Hematopoietic multipotent progenitor cell treated with erythropoietin and hydrocortisone succinate and interleukin-3 and kit ligand, for 15 days (in vitro differentiated cells): Measurements from ENCODE around the gene FBXO41.

Experiments
- DNase-seq: peaks from one replicate; pipeline ENCODE4 v3.0.0-alpha.2; 2015; ENCODE audit warnings: low spot score

Gene FBXO41, protein sequence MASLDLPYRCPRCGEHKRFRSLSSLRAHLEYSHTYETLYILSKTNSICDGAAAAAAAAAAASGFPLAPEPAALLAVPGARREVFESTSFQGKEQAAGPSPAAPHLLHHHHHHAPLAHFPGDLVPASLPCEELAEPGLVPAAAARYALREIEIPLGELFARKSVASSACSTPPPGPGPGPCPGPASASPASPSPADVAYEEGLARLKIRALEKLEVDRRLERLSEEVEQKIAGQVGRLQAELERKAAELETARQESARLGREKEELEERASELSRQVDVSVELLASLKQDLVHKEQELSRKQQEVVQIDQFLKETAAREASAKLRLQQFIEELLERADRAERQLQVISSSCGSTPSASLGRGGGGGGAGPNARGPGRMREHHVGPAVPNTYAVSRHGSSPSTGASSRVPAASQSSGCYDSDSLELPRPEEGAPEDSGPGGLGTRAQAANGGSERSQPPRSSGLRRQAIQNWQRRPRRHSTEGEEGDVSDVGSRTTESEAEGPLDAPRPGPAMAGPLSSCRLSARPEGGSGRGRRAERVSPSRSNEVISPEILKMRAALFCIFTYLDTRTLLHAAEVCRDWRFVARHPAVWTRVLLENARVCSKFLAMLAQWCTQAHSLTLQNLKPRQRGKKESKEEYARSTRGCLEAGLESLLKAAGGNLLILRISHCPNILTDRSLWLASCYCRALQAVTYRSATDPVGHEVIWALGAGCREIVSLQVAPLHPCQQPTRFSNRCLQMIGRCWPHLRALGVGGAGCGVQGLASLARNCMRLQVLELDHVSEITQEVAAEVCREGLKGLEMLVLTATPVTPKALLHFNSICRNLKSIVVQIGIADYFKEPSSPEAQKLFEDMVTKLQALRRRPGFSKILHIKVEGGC

DNA sequence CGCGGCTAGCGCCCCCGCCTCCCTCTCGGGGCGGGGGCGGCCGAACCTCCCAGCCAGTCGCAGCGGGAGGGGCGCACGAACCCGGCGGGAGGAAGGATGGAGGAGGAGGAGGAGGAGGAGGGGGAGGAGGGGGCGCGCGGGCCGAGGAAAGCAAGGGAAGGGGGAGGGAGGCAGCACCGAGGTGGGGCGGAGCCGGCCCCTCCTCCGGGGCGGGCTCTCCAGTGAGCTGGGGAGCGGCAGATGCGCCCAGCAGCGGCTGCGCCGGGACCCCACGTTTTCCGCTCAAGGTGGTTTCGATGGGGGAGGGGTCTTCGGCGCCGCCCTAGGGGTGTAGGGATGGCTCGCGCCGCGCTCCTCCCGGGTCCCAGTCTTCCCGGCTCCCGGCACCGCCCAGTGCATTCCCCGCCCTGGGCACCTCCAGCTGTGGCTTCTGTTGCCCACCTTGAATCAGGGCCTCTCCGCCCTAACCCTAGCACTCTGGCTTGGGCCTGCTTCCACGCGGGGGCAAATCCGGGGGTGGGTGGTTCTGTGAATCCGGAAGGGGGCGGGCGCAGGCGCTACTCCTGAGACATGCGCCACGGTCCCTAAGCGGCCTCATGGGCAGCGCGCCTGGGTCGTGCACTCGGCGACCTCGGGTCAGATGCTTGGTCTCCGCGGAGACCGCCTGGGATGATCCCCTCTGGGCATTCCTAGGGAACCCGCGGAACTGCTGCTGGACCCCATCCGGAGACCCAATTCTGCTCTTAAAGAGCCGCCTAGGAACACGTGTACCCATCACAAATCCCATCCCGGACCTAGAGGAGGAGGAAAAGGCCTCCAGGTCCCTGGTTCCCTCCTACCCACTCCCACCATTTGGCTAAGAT is at the start of gene FBXO41:
TSS of gene FBXO41 (minus strand) at position 183 of the 863 bp plus-strand sequence. CDS start 14,848 bp downstream, outside the sequence.
- DNase-seq, result no peak

DNA sequence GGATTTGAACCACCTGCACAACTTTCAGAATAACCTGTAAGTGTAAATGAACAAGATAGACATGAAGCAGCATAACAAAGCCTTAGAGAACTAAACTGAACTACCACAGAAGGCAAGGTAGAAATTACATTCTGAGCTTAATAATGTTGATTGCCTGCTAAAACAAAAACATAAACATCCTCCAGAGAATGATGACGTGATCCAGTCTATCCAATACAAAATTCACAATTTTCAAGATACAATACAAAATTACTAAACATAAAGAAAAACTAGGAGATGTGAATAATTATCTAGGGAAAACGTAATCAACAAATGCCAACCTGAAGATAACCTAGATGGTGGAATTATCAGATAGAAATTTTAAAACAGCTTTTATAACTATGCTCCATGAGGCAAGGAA is 49.8 kb upstream of the FBXO41 start:
- no peak for DNase-seq

DNA sequence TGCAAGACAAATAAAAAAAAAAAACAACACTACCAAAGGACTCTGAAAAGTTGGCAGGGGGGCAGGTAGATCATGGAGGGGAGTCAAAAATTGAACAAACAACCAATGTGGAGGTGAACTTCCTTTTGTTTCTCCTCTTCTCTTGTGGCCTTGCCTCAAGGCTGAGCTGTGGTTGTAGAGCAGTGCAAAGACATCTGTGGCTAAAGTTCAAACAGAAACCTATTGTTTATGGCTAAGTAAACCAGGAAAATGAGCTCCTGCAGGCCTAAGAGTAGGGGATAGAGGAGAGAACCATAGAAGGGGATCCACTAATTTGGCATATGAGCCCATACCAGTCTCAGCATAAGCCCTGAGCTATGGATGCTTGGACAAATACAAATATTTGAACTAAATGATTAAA is 49.3 kb upstream of the FBXO41 start:
- no peak for DNase-seq

DNA sequence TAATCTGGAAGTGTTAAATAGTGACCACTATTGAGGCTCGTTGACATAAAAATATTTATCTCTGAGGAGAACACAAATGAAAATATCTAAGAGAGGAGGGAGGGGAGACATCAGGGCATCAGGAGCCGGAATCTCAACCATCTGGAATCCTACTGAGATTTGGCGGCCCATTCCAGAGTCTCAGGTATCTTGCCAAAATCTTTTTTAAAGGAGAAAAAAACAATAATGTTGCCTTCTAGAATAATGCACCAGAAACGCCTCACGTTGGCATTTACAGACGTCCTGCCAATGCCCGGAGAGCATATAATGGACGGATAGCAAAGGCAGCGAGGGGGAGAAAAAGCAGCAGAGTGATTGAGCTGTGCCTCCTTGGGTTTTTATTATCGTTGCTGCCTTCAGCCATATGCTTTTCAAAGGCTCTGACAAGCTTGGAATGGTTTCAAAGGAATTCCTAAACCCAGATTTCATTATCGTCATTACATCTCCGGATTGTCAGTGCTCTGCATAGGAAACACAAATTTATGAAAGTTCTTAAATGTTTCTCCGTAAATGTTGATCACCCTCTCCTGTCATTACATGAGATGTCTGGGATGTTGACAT is 39.9 kb upstream of the FBXO41 start:
- no peak for DNase-seq

DNA sequence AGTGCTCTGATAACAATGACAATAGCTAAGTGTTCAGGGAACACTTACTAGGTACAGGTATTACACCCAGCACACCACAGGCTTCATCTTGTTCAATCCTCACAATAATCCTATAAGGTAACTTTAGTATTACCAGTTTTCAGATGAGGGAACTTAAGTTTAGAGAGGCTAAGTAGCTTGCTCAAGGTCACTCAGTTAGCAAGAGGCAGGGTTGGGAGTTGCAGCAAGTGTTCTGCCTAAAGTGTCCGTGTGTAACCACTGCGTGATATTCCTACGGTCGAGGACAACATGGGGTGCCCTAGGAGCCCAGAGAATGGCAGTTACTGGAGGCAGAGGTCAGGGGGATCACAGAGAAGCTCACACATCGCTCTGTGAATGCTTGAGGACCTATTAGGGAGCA is 39.3 kb upstream of the FBXO41 start:
- DNase-seq, result no peak

DNA sequence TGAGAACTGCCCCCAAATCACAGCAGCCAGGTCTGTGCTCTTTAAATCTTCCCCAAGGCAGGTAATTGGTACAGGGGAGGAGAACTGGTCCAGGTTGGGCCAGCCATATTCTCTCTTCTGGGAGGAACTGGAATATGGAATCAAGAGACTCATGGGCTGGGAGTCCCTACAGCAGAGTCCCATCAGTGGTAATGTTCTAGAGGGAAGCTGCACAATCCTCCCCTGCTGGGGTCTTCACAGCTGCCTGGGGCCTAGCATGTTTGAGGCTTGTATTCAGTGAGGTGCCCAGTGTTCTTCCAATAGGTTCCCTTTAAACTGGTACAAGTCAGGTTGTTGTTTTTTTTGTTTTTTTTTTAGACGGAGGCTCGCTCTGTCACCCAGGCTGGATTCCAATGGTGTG is 30.2 kb upstream of the FBXO41 start:
- DNase-seq, result no peak

DNA sequence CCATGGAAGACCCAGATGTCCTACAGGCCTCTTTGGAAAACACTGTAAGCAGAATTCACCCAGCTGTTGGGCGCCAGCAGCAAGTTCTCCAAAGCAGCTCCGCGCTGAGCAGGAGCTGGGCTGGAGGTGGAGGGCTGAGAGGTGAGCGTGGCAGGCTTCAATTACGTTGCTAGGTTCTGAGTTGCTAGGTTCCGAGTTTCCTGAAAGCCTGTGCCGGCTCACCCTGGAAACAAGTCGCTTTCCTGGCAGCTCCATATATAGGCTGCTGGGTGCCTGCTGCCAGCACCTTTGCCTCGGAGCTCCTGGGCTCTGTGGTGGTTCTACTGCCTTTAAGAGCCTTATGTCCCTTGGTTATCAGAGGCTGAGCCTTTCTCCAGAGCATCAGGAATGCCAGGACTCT is 23.4 kb upstream of the FBXO41 start:
- no peak for DNase-seq

DNA sequence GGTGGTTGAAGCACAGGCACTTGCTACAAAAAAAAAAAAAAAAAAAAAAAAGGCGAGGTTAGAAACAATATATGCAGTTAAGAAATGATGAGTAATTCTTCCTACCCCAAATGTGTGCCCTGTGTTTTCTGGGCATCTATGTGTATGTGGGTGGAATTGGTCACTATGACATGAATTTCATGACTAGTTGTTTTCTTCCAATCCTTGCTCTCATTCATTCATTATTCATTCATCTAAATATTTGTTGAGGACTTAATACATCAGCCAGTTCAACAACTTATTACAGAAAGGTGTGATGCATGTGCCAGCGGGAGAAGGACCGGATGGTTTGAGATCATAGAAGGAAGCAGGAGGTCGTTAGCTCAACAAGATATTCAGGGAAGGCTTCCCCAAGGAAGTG is 17.4 kb upstream of the FBXO41 start:
- no peak for DNase-seq

DNA sequence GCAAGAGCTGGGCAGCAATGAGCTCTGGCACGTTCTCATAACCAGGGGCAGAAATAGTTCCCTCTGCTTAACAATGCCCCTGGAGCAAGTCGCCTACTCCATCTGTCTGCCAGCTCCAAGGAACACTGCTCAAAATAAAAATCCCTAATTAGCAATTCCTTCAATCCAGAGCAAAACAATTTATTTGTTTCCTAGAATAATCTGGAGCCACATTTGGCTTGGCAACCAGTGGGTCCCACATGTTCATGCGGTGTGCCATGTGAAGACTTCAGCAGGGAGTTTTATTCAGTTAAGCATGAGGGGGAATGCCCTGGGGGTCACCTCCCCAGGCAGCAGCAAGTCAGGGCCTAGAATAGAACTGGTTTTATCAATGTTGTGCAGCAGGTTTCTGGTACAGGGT is 16.6 kb upstream of the FBXO41 start:
- DNase-seq, result no peak

DNA sequence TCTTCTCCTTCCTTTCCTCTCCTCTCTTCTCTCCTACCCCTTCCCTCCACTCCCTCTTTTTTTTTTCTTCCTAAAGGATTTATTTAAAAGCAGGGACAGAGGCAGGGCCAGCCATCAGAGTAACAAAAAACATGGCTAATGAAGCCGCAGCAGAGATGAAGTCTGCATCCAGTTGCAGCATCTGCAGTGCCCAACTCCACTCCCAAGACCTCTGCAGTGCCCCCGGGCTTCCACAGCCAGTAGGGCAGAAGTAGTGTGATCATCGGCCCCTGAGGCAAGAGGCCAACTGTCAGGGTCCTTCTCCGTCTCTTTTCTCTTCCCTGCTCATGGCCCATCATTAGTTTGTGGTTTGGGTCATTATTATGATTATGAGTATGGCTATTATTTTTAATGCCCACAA is 13.3 kb upstream of the FBXO41 start:
- DNase-seq, result no peak

DNA sequence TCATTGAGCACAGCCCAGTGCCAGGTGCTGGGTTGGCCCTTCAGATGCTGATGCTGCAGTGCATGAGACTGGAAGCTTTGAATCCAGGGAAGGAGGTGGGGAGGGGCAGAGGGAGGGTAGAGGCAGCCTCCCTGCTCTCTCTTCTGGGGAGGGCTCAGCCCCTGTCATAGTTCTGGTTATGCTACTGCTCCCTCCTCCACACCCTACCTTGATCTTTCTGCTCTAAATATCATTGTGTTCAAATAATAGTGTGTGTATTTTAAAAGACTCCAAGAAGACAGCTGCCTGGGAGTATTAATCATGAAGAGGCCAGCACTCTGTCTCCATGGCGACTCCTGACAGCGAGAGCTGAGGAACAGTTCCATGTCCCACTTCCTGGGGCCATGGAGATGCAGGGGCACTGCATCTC is 12.9 kb upstream of the FBXO41 start:
- DNase-seq, result no peak

DNA sequence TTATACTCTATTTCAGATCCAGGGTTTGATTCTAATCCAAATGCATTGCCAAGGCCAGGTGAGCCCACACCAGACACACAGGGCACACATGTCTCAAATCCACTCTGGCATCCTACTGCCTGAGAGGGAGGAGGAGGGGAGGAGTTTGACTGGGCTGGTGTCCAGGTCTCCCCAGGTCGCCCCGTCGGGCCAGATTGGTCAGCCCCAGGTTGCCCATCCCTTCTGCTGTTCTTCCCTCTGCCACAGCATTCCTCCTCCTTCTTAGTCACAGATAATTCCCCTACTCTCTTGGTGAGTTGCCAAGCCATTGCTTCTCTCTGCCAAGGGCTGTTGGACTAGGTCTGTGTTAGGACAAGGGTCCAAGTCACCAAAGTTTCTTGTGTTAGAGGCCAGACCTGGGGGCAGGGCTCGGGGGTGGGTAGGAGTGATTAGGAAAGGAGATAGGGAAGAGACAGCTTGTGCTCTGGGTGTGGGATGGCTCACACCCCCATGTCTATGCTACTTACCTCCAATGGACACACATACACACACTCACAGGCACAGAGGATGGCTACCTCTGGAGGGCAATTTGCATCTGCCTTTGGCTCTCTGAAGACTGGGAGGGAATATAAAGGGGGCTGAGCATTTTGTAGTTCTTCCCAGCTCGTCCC is 11.6 kb upstream of the FBXO41 start:
- DNase-seq, result no peak

DNA sequence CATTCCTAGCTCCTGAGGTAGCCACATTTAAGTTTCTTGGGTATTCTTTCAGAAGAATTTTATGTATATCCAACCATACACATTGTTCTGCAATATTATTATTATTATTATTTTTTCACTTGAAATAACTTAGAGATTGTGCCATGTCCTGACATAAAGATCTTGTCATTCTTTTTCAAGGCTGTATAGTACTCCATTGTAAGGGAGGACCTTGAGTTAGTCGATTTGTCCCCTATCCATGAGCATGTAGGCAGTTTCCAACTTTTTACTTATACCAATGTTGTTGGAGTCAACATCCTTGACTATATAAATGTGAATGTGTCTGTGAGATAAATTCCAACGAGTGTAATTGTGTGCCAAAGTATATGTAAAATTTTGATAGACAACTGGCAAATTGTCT is 10.0 kb upstream of the FBXO41 start:
- no peak for DNase-seq

DNA sequence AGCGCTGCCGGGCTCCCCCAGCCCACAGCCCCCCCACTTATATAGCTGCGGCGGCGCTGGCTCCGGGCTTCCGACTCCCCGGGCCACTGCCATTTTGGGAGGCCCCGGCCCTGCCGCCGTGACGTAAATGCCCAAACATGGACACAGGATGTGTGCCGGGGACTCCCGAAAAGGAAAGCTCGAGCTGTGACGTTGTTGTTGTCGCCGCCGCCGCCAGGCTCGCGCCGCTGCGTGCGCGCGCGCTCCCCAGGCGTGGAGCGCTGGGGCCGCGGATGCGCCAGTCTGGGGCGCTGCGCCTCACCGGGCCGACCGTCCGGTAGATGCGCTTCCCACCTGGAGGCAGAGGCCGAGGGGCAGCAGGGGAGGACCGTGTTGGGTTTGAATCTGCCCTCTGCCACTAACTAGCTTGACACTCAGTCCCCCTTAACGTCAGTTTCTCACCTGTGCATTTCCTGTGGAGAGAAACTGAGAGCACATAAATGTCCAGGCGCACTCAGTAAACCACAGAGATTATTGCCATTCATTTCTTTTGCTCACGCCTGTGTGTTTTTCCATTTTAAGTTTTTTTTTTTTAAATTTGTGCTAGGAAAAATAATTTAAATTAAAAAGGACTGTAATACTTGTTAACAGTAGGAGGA is 9.4 kb upstream of the FBXO41 start, which contains the start of gene EGR4:
TSS of gene EGR4 (minus strand) at position 15 of the 638 bp plus-strand sequence. CDS start 231 bp downstream, outside the sequence.
- no peak for DNase-seq

DNA sequence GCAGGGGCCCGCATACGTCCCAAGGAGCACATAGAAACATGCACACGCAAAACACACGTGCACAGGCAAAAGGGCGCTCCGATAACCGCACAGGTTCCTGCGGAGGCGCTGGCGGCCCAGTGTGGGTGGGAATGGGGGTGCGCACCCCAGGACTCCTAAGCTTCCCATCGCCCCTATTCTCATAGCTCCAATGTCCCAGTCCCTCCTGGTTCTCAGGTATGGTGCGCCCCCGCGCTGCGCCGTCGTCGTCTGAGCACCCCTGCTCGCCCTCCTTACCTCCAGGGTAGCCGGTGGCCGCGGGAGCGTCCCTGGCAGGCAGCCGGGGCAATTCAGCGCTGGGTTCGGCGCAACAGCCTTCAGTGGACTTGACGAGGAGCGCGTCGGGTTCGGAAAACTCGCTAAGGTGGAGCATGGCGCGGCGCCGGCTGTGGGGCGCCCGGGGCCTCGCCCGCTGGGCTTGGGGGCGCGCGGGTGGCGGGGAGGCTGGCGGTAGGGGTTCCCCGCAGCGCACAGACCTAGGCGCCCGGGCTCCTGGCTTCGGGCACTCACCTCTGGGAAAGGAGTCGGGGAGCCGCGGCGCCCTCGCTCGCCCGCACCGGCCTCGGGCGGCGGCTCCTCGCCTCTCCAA is 8.7 kb upstream of the FBXO41 start:
- no peak for DNase-seq

DNA sequence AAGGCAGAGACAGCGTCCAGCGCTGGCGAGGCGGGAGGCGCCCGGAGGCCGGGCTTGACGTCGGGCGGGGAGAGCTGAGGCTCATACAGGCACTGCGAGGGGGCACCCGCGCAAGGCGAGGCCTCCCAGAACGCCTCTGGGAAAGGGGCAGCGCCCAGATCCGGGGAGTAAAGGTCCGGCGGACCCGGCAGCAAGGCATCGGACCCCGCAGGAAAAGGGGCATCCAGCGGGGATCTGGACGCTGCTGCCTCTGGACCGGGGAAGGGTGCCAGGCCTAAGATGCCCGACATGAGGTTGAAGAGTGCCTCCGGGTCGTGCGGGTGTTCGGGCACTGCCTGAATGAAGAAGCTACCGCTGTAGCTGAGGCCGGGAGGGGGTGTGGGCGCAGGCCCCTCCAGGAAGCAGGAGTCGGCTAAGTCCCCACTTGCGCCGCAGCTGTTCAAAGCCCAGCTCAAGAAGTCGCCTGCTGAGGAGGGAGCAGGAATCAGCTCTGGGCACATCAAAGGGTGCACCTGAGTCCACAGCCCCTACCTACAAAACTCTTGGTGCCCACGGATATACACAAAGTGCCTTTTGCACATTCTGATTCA is 8.1 kb upstream of the FBXO41 start:
- DNase-seq, result no peak

DNA sequence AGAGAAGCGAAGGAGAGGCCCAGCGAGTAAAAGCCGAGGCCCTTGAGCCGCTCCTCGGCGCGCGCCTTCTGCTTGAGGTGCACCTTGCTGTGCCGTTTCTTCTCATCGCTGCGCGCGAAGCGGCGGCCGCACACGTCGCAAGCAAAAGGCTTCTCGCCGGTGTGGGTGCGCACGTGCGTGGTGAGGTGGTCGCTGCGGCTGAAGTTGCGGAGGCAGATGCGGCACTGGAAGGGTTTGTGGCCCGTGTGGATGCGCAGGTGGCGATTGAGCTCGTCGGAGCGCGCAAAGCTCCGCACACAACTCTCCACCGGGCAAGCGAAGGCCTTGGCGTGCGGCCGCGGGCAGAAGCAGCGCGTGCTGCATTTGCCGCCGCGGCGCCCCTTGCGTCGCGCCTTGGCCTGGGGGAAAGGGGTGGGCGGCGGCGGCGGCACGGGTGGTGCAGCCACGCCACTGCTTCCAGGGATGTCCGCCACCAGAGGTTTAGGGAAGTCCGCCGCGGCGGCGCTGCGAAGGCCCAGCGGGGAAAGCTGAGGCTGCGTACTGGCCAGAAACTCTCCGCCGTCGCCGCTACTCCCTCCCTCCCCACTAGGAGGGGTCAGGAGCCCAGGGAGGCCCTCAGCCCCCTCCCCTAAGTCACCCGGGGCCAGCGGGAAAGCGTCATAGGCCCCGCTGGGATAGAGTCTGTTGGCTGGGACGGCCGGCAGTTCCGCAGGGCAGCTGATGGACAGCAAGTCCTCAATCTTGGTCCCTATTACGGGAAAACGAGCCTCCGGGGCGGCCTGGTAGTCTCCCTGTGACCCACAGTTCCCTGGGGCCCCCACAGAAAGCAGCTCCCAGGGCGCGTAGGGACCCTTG is 7.4 kb upstream of the FBXO41 start:
- DNase-seq, result no peak

DNA sequence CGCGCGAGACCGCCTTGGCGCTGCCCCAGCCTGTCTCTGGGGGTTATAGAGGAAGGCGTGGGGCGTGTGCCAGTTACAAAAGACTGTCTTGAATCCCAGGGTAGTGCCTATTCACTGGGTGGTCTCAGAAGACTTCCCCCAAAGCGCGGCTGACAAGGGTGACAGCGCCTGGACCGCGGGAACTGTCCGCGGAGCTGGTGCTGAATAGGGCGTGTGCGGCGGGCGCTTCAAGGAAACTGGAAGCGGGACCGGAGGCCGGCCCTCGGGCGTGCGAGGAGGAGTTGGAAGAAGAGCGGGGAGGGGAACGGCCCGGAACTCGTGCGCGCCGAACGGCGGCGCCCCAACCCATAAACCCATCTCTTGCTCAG is 6.8 kb upstream of the FBXO41 start:
- DNase-seq, result no peak
